WTC11 (cell line): Measurements from ENCODE around the gene GIPC1. TPM values are rescaled to one million over a fixed set of nuclear protein-coding genes. Genes with fewer than 3 reads are reported as not detected.

Experiments used
- ATAC-seq: fragments of 200-7000 bp; cut with Tn5 transposase; 2 replicates; pipeline ENCODE4 v1.10.0; 2021; ENCODE audit warnings: mild to moderate bottlenecking, moderate library complexity
- CTCF ChIA-PET: fragments of 300-600 bp; sonication (Branson Sonifier 250); formaldehyde crosslinking; loops from one replicate; lab custom pipeline; 2021; ENCODE audit warnings: antibody characterized with exemption; lab: Charles Lee
- POLR2A ChIA-PET: fragments of 350-600 bp; sonication (Branson Sonifier 250); formaldehyde crosslinking; loops from one replicate; lab custom pipeline; 2021; ENCODE audit warnings: antibody characterized with exemption; lab: Charles Lee
- DNase-seq: peaks from one replicate; pipeline ENCODE4 v3.0.0; 2021; ENCODE audit warnings: low spot score
- H3K27ac Mint-ChIP-seq: 2 replicates; pipeline ENCODE4 v1.8.0; 2021; ENCODE audit warnings: mixed read lengths
- H3K27me3 Mint-ChIP-seq: 2 replicates; pipeline ENCODE4 v1.8.0; 2021; ENCODE audit warnings: low read depth, mild to moderate bottlenecking, moderate library complexity, mixed read lengths
- H3K36me3 Mint-ChIP-seq: 2 replicates; pipeline ENCODE4 v1.8.0; 2021; ENCODE audit warnings: mixed read lengths
- H3K4me1 Mint-ChIP-seq: 2 replicates; pipeline ENCODE4 v1.8.0; 2022; ENCODE audit warnings: mixed read lengths
- H3K4me3 Mint-ChIP-seq: 2 replicates; pipeline ENCODE4 v1.8.0; 2021; ENCODE audit warnings: mild to moderate bottlenecking, moderate library complexity, mixed read lengths
- H3K9me3 Mint-ChIP-seq: 2 replicates; pipeline ENCODE4 v1.8.0; 2021; ENCODE audit warnings: mixed read lengths
- CBFB ChIP-seq: sonication (generic); formaldehyde crosslinking; IDR thresholded peaks from 2 replicates; pipeline ENCODE4 v1.8.1; 2022; ENCODE audit warnings: mild to moderate bottlenecking, low read depth, missing genetic modification reagents
- EMX1 ChIP-seq: fragments of 250-450 bp; sonication (Bioruptor Pico); IDR thresholded peaks from 2 replicates; pipeline ENCODE4 v1.8.0; 2021; ENCODE audit warnings: mild to moderate bottlenecking
- GABPB1 ChIP-seq: sonication (generic); formaldehyde crosslinking; IDR thresholded peaks from 2 replicates; pipeline ENCODE4 v1.8.1; 2023; ENCODE audit warnings: mild to moderate bottlenecking, missing genetic modification reagents
- GRHL2 ChIP-seq: fragments of 250-450 bp; sonication (Bioruptor Pico); IDR thresholded peaks from 2 replicates; pipeline ENCODE4 v1.8.0; 2022; ENCODE audit warnings: mild to moderate bottlenecking, moderate library complexity; ENCODE audit not compliant: insufficient replicate concordance, severe bottlenecking
- GTF2I ChIP-seq: fragments of 250-450 bp; sonication (Bioruptor Pico); conservative IDR thresholded peaks from 2 replicates; pipeline ENCODE4 v1.4.0; 2021; ENCODE audit warnings: mild to moderate bottlenecking
- HMGA2 ChIP-seq: fragments of 250-450 bp; sonication (Bioruptor Pico); IDR thresholded peaks from 2 replicates; pipeline ENCODE4 v1.4.0; 2021; ENCODE audit warnings: mild to moderate bottlenecking, moderate library complexity
- IRF2 ChIP-seq: sonication (generic); formaldehyde crosslinking; IDR thresholded peaks from 2 replicates; pipeline ENCODE4 v1.8.0; 2022; ENCODE audit warnings: low read depth, missing genetic modification reagents, borderline replicate concordance
- PRRX2 ChIP-seq: fragments of 250-450 bp; sonication (Bioruptor Pico); IDR thresholded peaks from 2 replicates; pipeline ENCODE4 v1.8.0; 2021; ENCODE audit warnings: mild to moderate bottlenecking
- TEAD1 ChIP-seq: sonication (generic); formaldehyde crosslinking; IDR thresholded peaks from 2 replicates; pipeline ENCODE4 v1.8.0; 2022; ENCODE audit warnings: mild to moderate bottlenecking, missing genetic modification reagents
- ZBTB21 ChIP-seq: sonication (generic); formaldehyde crosslinking; IDR thresholded peaks from 2 replicates; pipeline ENCODE4 v1.8.1; 2023; ENCODE audit warnings: mild to moderate bottlenecking, missing genetic modification reagents, borderline replicate concordance
- ZNF121 ChIP-seq: sonication (generic); formaldehyde crosslinking; IDR thresholded peaks from 2 replicates; pipeline ENCODE4 v1.8.0; 2023; ENCODE audit warnings: missing genetic modification reagents
- ZNF138 ChIP-seq: sonication (generic); formaldehyde crosslinking; conservative IDR thresholded peaks from 2 replicates; pipeline ENCODE4 v1.8.1; 2022; ENCODE audit warnings: mild to moderate bottlenecking, moderate library complexity, missing genetic modification reagents
- ZNF232 ChIP-seq: sonication (generic); formaldehyde crosslinking; IDR thresholded peaks from 2 replicates; pipeline ENCODE4 v1.8.0; 2022; ENCODE audit warnings: mild to moderate bottlenecking, missing genetic modification reagents
- ZNF671 ChIP-seq: fragments of 250-450 bp; sonication (Bioruptor Pico); IDR thresholded peaks from 2 replicates; pipeline ENCODE4 v1.8.0; 2021; ENCODE audit warnings: mild to moderate bottlenecking
- total RNA-seq: library from RNA; stranded (reverse); gene quantifications from 3 replicates; pipeline ENCODE4 v1.2.3, GENCODE V29; 2021
- TF ChIP-seq, protein P1 (sequence below): fragments of 250-450 bp; sonication (Bioruptor Pico); IDR thresholded peaks from 2 replicates; pipeline ENCODE4 v1.9.0; 2021; ENCODE audit warnings: mild to moderate bottlenecking, borderline replicate concordance
- TF ChIP-seq, protein P2 (sequence below): sonication (generic); formaldehyde crosslinking; IDR thresholded peaks from 2 replicates; pipeline ENCODE4 v1.8.1; 2022; ENCODE audit warnings: mild to moderate bottlenecking, missing genetic modification reagents, moderate library complexity, borderline replicate concordance
- TF ChIP-seq, protein P3 (sequence below): sonication (generic); formaldehyde crosslinking; IDR thresholded peaks from 2 replicates; pipeline ENCODE4 v1.8.1; 2023; ENCODE audit warnings: mild to moderate bottlenecking, missing genetic modification reagents
- TF ChIP-seq, protein P4 (sequence below): sonication (generic); formaldehyde crosslinking; IDR thresholded peaks from 2 replicates; pipeline ENCODE4 v1.8.0; 2022; ENCODE audit warnings: mild to moderate bottlenecking, missing genetic modification reagents
- TF ChIP-seq, protein P5 (sequence below): sonication (generic); formaldehyde crosslinking; IDR thresholded peaks from 2 replicates; pipeline ENCODE4 v1.8.1; 2022; ENCODE audit warnings: missing genetic modification reagents, borderline replicate concordance
- TF ChIP-seq, protein P6 (sequence below): fragments of 250-450 bp; sonication (Bioruptor Pico); IDR thresholded peaks from 2 replicates; pipeline ENCODE4 v2.1.2; 2022; ENCODE audit warnings: mild to moderate bottlenecking, moderate library complexity
- TF ChIP-seq, protein P7 (sequence below): sonication (generic); formaldehyde crosslinking; IDR thresholded peaks from 2 replicates; pipeline ENCODE4 v1.8.0; 2022; ENCODE audit warnings: mild to moderate bottlenecking, missing genetic modification reagents
- TF ChIP-seq, protein P8 (sequence below): fragments of 250-450 bp; sonication (Bioruptor Pico); IDR thresholded peaks from 2 replicates; pipeline ENCODE4 v1.9.0; 2021; ENCODE audit warnings: moderate library complexity, mild to moderate bottlenecking, inconsistent platforms, borderline replicate concordance

Gene GIPC1
- total RNA-seq, 1 experiment from 2014 or later = 76.5 TPM

DNA sequence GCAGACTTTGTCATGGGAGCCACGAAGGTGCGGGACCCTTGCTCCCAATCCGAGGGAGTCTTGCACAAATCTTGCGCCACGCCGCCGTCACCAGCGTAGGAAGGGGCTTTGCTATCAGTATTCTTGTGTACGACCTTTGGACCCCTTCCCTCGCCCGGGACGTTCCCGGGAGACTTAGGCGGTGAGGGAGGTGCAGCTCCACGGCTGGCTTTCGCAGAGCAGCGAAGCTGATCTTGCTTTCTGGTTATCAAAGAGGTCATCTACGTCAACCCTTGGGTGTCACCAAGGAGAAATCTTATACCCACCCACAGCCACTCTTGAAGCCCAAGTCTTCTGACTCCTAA lies 34.0 kb upstream of the GIPC1 start (continued):
- TF ChIP-seq GRHL2 (CRISPR knock-in tag) = no peak
- no peak for TF ChIP-seq ZNF138 (CRISPR knock-in tag)
- no peak for TF ChIP-seq GTF2I (CRISPR knock-in tag)
- TF ChIP-seq, protein P1, sequence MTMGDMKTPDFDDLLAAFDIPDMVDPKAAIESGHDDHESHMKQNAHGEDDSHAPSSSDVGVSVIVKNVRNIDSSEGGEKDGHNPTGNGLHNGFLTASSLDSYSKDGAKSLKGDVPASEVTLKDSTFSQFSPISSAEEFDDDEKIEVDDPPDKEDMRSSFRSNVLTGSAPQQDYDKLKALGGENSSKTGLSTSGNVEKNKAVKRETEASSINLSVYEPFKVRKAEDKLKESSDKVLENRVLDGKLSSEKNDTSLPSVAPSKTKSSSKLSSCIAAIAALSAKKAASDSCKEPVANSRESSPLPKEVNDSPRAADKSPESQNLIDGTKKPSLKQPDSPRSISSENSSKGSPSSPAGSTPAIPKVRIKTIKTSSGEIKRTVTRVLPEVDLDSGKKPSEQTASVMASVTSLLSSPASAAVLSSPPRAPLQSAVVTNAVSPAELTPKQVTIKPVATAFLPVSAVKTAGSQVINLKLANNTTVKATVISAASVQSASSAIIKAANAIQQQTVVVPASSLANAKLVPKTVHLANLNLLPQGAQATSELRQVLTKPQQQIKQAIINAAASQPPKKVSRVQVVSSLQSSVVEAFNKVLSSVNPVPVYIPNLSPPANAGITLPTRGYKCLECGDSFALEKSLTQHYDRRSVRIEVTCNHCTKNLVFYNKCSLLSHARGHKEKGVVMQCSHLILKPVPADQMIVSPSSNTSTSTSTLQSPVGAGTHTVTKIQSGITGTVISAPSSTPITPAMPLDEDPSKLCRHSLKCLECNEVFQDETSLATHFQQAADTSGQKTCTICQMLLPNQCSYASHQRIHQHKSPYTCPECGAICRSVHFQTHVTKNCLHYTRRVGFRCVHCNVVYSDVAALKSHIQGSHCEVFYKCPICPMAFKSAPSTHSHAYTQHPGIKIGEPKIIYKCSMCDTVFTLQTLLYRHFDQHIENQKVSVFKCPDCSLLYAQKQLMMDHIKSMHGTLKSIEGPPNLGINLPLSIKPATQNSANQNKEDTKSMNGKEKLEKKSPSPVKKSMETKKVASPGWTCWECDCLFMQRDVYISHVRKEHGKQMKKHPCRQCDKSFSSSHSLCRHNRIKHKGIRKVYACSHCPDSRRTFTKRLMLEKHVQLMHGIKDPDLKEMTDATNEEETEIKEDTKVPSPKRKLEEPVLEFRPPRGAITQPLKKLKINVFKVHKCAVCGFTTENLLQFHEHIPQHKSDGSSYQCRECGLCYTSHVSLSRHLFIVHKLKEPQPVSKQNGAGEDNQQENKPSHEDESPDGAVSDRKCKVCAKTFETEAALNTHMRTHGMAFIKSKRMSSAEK (CRISPR knock-in tag) = no peak
- TF ChIP-seq, protein P2, sequence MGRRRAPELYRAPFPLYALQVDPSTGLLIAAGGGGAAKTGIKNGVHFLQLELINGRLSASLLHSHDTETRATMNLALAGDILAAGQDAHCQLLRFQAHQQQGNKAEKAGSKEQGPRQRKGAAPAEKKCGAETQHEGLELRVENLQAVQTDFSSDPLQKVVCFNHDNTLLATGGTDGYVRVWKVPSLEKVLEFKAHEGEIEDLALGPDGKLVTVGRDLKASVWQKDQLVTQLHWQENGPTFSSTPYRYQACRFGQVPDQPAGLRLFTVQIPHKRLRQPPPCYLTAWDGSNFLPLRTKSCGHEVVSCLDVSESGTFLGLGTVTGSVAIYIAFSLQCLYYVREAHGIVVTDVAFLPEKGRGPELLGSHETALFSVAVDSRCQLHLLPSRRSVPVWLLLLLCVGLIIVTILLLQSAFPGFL = no peak
- TF ChIP-seq PRRX2 (CRISPR knock-in tag) = no peak
- TF ChIP-seq CBFB (CRISPR knock-in tag) = no peak
- no peak for TF ChIP-seq EMX1 (CRISPR knock-in tag)
- TF ChIP-seq TEAD1 = no peak
- TF ChIP-seq IRF2 (CRISPR knock-in tag) = no peak
- TF ChIP-seq, protein P3, sequence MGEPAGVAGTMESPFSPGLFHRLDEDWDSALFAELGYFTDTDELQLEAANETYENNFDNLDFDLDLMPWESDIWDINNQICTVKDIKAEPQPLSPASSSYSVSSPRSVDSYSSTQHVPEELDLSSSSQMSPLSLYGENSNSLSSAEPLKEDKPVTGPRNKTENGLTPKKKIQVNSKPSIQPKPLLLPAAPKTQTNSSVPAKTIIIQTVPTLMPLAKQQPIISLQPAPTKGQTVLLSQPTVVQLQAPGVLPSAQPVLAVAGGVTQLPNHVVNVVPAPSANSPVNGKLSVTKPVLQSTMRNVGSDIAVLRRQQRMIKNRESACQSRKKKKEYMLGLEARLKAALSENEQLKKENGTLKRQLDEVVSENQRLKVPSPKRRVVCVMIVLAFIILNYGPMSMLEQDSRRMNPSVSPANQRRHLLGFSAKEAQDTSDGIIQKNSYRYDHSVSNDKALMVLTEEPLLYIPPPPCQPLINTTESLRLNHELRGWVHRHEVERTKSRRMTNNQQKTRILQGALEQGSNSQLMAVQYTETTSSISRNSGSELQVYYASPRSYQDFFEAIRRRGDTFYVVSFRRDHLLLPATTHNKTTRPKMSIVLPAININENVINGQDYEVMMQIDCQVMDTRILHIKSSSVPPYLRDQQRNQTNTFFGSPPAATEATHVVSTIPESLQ (CRISPR knock-in tag) = no peak
- TF ChIP-seq GABPB1 = no peak
- TF ChIP-seq, protein P4, sequence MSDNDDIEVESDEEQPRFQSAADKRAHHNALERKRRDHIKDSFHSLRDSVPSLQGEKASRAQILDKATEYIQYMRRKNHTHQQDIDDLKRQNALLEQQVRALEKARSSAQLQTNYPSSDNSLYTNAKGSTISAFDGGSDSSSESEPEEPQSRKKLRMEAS (CRISPR knock-in tag) = no peak

DNA sequence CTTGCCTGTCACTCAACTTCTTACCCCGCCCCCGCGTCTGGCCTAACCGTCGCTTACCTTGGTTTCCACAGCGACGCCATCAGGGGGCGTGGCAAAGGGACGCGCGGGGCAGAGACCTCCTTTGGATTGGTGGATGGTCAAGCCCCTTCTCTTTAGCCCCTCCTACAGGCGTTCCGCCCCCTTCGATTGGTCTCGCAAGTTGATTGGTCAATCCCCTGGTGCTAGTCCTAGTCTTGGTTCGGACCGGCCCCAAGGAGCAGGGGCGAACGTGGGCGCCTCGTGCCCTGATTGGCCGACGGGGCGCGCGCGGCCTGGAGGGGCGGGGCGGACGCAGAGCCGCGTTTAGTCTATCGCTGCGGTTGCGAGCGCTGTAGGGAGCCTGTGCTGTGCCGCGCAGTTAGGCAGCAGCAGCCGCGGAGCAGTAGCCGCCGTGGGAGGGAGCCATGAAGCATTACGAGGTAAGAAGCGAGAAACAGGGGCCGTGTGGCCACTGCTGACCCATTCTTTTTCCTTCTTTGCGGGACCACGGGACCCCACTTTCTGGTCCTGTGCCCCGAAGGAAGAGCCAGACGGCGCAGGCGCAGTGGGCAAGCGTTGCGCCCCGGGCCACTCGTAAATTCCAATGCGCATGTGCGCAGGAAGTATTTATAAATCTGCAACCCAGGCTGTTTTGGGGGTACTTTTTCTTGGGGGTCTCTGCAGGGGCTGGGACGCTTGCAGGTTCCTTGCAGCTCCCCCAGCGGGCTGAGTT lies 33.5 kb upstream of the GIPC1 start, which contains the start of gene TECR:
Gene TECR, plus strand, starts transcription at position 341 of the 751 bp plus-strand sequence. Its CDS starts 103 bp downstream, at position 444.
- CTCF ChIA-PET = interaction anchor here (0.9 to 1.0 kb wide), 3 partner anchors 27 to 562 kb away, joined by 3 to 5 read pairs (median 4); no protein-coding TSS in a partner anchor
- TF ChIP-seq ZBTB21 (CRISPR knock-in tag) (no peak), EMX1 (CRISPR knock-in tag) (no peak), ZNF671 (CRISPR knock-in tag) (no peak), GTF2I (CRISPR knock-in tag) (0 out of 2 replicates have a peak, but pooled peaks have one; percentile 51), HMGA2 (CRISPR knock-in tag) (peak; percentile 23; the same call in 1 of the 2 replicates), ZNF121 (CRISPR knock-in tag) (no peak), ZNF232 (CRISPR knock-in tag) (peak; percentile 32; the same call in 1 of the 2 replicates)
- TF ChIP-seq, protein P5, sequence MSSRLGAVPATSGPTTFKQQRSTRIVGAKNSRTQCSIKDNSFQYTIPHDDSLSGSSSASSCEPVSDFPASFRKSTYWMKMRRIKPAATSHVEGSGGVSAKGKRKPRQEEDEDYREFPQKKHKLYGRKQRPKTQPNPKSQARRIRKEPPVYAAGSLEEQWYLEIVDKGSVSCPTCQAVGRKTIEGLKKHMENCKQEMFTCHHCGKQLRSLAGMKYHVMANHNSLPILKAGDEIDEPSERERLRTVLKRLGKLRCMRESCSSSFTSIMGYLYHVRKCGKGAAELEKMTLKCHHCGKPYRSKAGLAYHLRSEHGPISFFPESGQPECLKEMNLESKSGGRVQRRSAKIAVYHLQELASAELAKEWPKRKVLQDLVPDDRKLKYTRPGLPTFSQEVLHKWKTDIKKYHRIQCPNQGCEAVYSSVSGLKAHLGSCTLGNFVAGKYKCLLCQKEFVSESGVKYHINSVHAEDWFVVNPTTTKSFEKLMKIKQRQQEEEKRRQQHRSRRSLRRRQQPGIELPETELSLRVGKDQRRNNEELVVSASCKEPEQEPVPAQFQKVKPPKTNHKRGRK (CRISPR knock-in tag) = no peak
- TF ChIP-seq, protein P6, sequence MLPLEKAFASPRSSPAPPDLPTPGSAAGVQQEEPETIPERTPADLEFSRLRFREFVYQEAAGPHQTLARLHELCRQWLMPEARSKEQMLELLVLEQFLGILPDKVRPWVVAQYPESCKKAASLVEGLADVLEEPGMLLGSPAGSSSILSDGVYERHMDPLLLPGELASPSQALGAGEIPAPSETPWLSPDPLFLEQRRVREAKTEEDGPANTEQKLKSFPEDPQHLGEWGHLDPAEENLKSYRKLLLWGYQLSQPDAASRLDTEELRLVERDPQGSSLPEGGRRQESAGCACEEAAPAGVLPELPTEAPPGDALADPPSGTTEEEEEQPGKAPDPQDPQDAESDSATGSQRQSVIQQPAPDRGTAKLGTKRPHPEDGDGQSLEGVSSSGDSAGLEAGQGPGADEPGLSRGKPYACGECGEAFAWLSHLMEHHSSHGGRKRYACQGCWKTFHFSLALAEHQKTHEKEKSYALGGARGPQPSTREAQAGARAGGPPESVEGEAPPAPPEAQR (CRISPR knock-in tag) = no peak
- TF ChIP-seq, protein P7, sequence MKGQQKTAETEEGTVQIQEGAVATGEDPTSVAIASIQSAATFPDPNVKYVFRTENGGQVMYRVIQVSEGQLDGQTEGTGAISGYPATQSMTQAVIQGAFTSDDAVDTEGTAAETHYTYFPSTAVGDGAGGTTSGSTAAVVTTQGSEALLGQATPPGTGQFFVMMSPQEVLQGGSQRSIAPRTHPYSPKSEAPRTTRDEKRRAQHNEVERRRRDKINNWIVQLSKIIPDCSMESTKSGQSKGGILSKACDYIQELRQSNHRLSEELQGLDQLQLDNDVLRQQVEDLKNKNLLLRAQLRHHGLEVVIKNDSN (CRISPR knock-in tag) = peak; percentile 61; the same call in 1 of the 2 replicates
- TF ChIP-seq, protein P8, sequence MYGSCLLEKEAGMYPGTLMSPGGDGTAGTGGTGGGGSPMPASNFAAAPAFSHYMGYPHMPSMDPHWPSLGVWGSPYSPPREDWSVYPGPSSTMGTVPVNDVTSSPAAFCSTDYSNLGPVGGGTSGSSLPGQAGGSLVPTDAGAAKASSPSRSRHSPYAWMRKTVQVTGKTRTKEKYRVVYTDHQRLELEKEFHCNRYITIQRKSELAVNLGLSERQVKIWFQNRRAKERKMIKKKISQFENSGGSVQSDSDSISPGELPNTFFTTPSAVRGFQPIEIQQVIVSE (CRISPR knock-in tag) = no peak

More for the DNA sequence above, 33.5 kb upstream of the GIPC1 start, which contains the start of gene TECR:
- Mint-ChIP-seq H3K4me1 (peaks cover 12% of the 10 kb centered on the region), H3K9me3 (no peaks in the 10 kb centered on the region), H3K27ac (peak within 1 kb of the TSS; percentile 91), H3K4me3 (peak within 1 kb of the TSS; percentile 90), H3K27me3 (no peaks in the 10 kb centered on the region), H3K36me3 (peaks cover 4% of the 10 kb centered on the region; the same call in 1 of the 2 replicates)
- ATAC-seq (peak; percentile 98), DNase-seq (peak; percentile 100)
- POLR2A ChIA-PET = no interaction called here
